ENCODE results near the gene MRPS26.

- TF ChIP-seq EGR1 (IDR thresholded peaks at IDR 0.05; ENCODE audit: low read depth in 2 of 2) (peak in 1 of 2 donors; percentile 56), CTCF (IDR thresholded peaks at IDR 0.05; ENCODE audit: low read depth, low read length, missing input control) (no peak), GABPA (IDR thresholded peaks at IDR 0.05 in 1 of 2, conservative IDR thresholded peaks at IDR 0.05 in 1 of 2) (peak in 1 of 2 donors; percentile 76), RAD21 (IDR thresholded peaks at IDR 0.05) (no peak), REST (IDR thresholded peaks at IDR 0.05) (peak; percentile 18)
- TF ChIP-seq, protein P1, sequence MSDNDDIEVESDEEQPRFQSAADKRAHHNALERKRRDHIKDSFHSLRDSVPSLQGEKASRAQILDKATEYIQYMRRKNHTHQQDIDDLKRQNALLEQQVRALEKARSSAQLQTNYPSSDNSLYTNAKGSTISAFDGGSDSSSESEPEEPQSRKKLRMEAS (IDR thresholded peaks at IDR 0.05), result no peak
Measured at GRCh38 chr20:3045816-3046676, at the start of gene MRPS26.
